22Rv1 (cell line): Measurements from ENCODE around the gene MLLT10.

Experiments used
- ZFX ChIP-seq: fragments of 450-650 bp; IDR thresholded peaks from 2 replicates; pipeline ENCODE4 v1.6.1; 2017; ENCODE audit warnings: antibody characterized with exemption, borderline replicate concordance
- TF ChIP-seq, protein P1 (sequence below): fragments of 450-650 bp; IDR thresholded peaks from 2 replicates; pipeline ENCODE4 v1.5.1; 2017; ENCODE audit warnings: mild to moderate bottlenecking

DNA sequence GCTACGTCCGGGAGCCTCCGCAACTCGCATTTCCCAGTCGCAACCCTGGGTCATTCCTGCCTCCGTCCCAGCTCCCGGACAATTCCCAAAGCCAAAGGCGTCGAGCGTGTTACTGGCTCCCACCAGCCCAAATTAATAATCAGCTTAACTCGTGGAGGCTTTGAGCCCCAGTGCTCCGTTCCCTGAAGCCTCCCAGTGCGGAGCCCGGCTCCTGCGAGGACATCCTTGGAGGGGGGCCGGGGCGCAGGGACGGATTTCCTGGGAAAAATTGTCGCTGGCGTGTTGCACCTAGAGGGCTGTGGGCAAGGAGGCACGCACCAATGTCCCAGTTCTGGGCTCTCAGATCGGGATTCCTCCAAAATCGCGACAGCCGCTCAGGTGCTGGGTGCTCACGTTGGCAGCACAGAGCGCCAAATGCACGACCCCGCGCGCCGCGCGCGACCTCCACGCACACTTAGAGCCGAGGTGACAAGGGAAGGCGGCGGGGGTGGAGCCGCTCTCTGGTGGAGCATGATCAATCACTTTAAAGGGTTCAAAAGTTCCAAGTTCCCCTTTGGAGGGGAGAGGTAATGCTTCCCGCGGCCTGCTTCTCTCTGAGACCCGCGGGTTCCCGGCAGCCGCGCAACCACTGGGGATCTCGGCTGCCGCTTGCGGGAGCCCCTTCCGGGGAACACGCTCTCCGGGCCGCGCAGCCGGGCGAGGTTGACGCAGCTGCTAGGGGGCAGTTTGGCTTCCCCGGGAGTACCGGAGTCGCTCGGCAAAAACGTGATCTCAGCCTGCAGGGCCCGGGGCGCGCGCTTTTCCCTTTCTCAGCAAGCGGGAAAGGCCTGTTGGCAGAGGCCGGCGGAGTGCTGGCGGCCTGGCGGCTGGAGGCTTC is 34.1 kb upstream of the MLLT10 start:
- TF ChIP-seq, protein P1, sequence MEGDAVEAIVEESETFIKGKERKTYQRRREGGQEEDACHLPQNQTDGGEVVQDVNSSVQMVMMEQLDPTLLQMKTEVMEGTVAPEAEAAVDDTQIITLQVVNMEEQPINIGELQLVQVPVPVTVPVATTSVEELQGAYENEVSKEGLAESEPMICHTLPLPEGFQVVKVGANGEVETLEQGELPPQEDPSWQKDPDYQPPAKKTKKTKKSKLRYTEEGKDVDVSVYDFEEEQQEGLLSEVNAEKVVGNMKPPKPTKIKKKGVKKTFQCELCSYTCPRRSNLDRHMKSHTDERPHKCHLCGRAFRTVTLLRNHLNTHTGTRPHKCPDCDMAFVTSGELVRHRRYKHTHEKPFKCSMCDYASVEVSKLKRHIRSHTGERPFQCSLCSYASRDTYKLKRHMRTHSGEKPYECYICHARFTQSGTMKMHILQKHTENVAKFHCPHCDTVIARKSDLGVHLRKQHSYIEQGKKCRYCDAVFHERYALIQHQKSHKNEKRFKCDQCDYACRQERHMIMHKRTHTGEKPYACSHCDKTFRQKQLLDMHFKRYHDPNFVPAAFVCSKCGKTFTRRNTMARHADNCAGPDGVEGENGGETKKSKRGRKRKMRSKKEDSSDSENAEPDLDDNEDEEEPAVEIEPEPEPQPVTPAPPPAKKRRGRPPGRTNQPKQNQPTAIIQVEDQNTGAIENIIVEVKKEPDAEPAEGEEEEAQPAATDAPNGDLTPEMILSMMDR, result no peak
- TF ChIP-seq ZFX, result no peak
